SK-N-SH treated with all-trans-retinoic acid at 6 μM for 48 hours (cell line): ENCODE results near the gene FSTL1.

Source experiments
- ATAC-seq: fragments of 200-7000 bp; cut with Tn5 transposase; 3 replicates; pipeline ENCODE4 v1.9.1; 2020; ENCODE audit warnings: mild to moderate bottlenecking, moderate library complexity
- ARNTL ChIP-seq: fragments of 450-650 bp; formaldehyde crosslinking; IDR thresholded peaks from 2 replicates; pipeline ENCODE4 v1.5.0; 2020; ENCODE audit warnings: low read depth, mild to moderate bottlenecking, moderate library complexity, borderline replicate concordance
- BACH2 ChIP-seq: fragments of 250-450 bp; sonication (Bioruptor Pico); IDR thresholded peaks from 2 replicates; pipeline ENCODE4 v1.9.0; 2021; ENCODE audit warnings: mild to moderate bottlenecking, borderline replicate concordance
- CSDC2 ChIP-seq: fragments of 250-450 bp; sonication (Bioruptor Pico); IDR thresholded peaks from 2 replicates; pipeline ENCODE4 v1.5.0; 2020; ENCODE audit warnings: mild to moderate bottlenecking, moderate library complexity
- GLIS3 ChIP-seq: fragments of 250-450 bp; sonication (Bioruptor Pico); IDR thresholded peaks from 2 replicates; pipeline ENCODE4 v1.5.0; 2020; ENCODE audit warnings: mild to moderate bottlenecking, moderate library complexity
- ISL1 ChIP-seq: fragments of 250-450 bp; sonication (Bioruptor Pico); IDR thresholded peaks from 2 replicates; pipeline ENCODE4 v2.1.2; 2022; ENCODE audit warnings: mild to moderate bottlenecking, moderate library complexity
- OSR1 ChIP-seq: fragments of 250-450 bp; sonication (Bioruptor Pico); IDR thresholded peaks from 2 replicates; pipeline ENCODE4 v1.8.0; 2022; ENCODE audit warnings: moderate library complexity, mild to moderate bottlenecking, inconsistent platforms
- RARB ChIP-seq: fragments of 250-450 bp; sonication (Bioruptor Pico); IDR thresholded peaks from 2 replicates; pipeline ENCODE4 v1.8.0; 2021; ENCODE audit warnings: mild to moderate bottlenecking, moderate library complexity
- SNAI2 ChIP-seq: fragments of 250-450 bp; sonication (Bioruptor Pico); IDR thresholded peaks from 2 replicates; pipeline ENCODE4 v1.5.0; 2020; ENCODE audit warnings: mild to moderate bottlenecking, moderate library complexity
- ZC3H10 ChIP-seq: fragments of 250-450 bp; sonication (Bioruptor Pico); IDR thresholded peaks from 2 replicates; pipeline ENCODE4 v1.5.1; 2021; ENCODE audit warnings: mild to moderate bottlenecking, moderate library complexity
- ZFP30 ChIP-seq: fragments of 450-650 bp; formaldehyde crosslinking; IDR thresholded peaks from 2 replicates; pipeline ENCODE4 v1.5.0; 2022; ENCODE audit warnings: mild to moderate bottlenecking, moderate library complexity
- TF ChIP-seq, protein P1 (sequence below): fragments of 250-450 bp; sonication (Bioruptor Pico); IDR thresholded peaks from 2 replicates; pipeline ENCODE4 v1.5.1; 2020; ENCODE audit warnings: low read depth, mild to moderate bottlenecking, moderate library complexity
- TF ChIP-seq, protein P2 (sequence below): fragments of 250-450 bp; sonication (Bioruptor Pico); IDR thresholded peaks from 2 replicates; pipeline ENCODE4 v1.8.0; 2020; ENCODE audit warnings: mild to moderate bottlenecking, moderate library complexity, borderline replicate concordance
- TF ChIP-seq, protein P3 (sequence below): fragments of 250-450 bp; sonication (Bioruptor Pico); IDR thresholded peaks from 2 replicates; pipeline ENCODE4 v1.5.0; 2020; ENCODE audit warnings: mild to moderate bottlenecking, moderate library complexity

Gene FSTL1

DNA sequence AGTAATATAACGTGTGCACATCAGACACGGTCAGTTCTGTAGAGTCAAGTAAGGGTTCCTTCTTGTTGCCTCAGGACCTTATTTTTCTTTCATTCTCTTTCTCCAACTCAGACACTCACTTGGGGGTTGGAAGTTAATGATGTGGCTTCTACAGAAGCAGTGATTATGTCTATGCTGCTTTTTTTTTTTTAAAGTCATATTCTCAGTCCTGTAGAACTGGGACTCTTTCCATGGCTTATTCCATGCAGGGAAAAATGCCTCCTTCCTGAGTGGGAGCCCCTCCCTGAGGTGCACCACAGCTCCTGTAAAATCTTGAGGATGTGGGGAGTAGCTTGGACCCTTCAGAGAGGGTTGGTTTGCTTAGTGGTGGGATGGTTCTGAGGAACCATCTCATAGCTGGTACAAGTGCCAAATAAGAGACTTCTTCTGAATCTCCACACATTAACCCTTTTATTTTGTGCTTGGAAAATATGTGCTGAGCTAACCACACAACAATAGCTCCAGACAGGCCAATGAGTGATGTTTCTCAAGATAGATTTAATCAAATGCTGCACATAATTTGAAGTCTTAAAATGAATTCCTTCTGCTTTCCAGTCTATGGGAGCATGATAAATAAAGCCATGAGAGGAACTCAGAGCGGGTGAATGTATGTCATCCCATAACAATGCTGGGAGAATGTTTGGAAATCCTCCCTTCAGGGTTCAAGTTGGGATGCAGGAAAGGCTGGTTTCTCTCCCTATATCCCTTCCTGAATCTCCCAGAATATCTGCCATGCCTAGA is 23.3 kb upstream of the FSTL1 start:
- peak; percentile 15; the same call in 2 of the 3 replicates for ATAC-seq
- TF ChIP-seq, protein P1, sequence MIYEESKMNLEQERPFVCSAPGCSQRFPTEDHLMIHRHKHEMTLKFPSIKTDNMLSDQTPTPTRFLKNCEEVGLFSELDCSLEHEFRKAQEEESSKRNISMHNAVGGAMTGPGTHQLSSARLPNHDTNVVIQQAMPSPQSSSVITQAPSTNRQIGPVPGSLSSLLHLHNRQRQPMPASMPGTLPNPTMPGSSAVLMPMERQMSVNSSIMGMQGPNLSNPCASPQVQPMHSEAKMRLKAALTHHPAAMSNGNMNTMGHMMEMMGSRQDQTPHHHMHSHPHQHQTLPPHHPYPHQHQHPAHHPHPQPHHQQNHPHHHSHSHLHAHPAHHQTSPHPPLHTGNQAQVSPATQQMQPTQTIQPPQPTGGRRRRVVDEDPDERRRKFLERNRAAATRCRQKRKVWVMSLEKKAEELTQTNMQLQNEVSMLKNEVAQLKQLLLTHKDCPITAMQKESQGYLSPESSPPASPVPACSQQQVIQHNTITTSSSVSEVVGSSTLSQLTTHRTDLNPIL (CRISPR knock-in tag): no peak
- peak; percentile 36; the same call in 1 of the 2 replicates for TF ChIP-seq ISL1 (CRISPR knock-in tag)

DNA sequence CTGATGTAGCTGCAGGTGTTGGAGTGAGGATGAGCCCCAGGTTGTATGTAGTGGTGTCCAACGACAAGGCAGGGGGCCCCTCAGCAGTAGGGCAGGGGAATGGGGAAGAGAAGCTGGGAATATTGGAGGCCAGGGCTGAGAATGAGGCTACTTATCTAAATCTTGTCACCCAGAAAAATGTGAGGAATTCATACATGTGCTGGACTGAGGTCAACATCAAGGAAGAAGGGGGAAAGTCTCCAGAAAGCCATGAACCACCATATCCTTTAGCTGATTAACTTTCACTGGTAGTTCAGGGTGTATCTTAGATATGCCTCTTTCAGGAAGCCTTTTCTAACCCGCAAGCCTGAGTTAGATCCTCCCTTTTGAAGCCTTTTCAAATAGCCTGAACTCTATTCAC is 22.6 kb upstream of the FSTL1 start:
- ATAC-seq: no peak
- TF ChIP-seq, protein P2, sequence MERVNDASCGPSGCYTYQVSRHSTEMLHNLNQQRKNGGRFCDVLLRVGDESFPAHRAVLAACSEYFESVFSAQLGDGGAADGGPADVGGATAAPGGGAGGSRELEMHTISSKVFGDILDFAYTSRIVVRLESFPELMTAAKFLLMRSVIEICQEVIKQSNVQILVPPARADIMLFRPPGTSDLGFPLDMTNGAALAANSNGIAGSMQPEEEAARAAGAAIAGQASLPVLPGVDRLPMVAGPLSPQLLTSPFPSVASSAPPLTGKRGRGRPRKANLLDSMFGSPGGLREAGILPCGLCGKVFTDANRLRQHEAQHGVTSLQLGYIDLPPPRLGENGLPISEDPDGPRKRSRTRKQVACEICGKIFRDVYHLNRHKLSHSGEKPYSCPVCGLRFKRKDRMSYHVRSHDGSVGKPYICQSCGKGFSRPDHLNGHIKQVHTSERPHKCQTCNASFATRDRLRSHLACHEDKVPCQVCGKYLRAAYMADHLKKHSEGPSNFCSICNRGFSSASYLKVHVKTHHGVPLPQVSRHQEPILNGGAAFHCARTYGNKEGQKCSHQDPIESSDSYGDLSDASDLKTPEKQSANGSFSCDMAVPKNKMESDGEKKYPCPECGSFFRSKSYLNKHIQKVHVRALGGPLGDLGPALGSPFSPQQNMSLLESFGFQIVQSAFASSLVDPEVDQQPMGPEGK (CRISPR knock-in tag): no peak
- TF ChIP-seq, protein P1 (CRISPR knock-in tag): no peak
- TF ChIP-seq, protein P3, sequence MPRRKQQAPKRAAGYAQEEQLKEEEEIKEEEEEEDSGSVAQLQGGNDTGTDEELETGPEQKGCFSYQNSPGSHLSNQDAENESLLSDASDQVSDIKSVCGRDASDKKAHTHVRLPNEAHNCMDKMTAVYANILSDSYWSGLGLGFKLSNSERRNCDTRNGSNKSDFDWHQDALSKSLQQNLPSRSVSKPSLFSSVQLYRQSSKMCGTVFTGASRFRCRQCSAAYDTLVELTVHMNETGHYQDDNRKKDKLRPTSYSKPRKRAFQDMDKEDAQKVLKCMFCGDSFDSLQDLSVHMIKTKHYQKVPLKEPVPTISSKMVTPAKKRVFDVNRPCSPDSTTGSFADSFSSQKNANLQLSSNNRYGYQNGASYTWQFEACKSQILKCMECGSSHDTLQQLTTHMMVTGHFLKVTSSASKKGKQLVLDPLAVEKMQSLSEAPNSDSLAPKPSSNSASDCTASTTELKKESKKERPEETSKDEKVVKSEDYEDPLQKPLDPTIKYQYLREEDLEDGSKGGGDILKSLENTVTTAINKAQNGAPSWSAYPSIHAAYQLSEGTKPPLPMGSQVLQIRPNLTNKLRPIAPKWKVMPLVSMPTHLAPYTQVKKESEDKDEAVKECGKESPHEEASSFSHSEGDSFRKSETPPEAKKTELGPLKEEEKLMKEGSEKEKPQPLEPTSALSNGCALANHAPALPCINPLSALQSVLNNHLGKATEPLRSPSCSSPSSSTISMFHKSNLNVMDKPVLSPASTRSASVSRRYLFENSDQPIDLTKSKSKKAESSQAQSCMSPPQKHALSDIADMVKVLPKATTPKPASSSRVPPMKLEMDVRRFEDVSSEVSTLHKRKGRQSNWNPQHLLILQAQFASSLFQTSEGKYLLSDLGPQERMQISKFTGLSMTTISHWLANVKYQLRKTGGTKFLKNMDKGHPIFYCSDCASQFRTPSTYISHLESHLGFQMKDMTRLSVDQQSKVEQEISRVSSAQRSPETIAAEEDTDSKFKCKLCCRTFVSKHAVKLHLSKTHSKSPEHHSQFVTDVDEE (CRISPR knock-in tag): no peak

DNA sequence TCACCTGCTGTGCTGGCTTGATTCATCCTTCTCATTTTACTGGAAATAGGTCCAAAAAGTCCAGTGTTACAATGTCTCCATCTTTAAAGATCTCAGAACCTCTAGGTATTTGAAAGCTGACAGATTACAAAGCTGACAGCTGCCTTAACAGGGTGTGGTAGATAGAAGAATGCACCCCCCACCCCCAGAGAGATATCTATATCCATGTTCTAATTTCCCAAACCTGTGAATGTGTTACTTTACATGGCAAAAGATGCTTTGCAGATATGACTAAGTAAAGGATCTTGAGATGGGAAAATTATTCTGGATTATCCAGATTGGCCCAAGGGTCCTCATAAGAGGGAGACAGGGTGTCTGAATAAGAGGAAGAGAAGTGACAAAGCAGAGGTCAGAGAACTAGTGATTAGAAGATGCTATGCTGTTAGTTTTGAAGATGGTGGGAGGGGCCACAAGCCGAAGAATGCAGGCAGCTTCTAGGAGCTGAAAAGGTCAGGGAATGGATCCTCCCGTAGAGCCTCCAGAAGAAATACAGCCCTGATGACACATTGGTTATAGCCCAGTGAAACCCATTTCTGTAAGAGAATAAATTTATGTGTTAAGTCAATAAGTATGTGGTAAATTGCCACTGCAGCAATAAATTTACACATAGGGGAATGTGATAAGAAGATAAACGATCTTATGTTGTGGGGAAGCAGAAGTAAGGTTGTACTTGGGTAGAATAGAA is 21.5 kb upstream of the FSTL1 start:
- TF ChIP-seq CSDC2 (CRISPR knock-in tag) (no peak), RARB (no peak), GLIS3 (no peak), ZC3H10 (no peak), ARNTL (CRISPR knock-in tag) (no peak), ISL1 (CRISPR knock-in tag) (no peak), SNAI2 (CRISPR knock-in tag) (no peak), BACH2 (CRISPR knock-in tag) (no peak), OSR1 (CRISPR knock-in tag) (no peak), ZFP30 (CRISPR knock-in tag) (no peak)
- TF ChIP-seq, protein P3 (CRISPR knock-in tag): no peak
- TF ChIP-seq, protein P1 (CRISPR knock-in tag): no peak
- no peak for ATAC-seq
